ENCODE measurements around the gene LMNB1. TPM values are rescaled to one million over a fixed set of nuclear protein-coding genes. Genes with fewer than 3 reads are reported as not detected.
"Not testable (repeated sequence)": the region's sequence is repeated elsewhere in the genome, so short reads cannot be mapped to it uniquely, and the experiment has no call there.

LMNB1 gene, protein sequence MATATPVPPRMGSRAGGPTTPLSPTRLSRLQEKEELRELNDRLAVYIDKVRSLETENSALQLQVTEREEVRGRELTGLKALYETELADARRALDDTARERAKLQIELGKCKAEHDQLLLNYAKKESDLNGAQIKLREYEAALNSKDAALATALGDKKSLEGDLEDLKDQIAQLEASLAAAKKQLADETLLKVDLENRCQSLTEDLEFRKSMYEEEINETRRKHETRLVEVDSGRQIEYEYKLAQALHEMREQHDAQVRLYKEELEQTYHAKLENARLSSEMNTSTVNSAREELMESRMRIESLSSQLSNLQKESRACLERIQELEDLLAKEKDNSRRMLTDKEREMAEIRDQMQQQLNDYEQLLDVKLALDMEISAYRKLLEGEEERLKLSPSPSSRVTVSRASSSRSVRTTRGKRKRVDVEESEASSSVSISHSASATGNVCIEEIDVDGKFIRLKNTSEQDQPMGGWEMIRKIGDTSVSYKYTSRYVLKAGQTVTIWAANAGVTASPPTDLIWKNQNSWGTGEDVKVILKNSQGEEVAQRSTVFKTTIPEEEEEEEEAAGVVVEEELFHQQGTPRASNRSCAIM
- 10 to 100 TPM in 11 of 12 donors, not detected in 1; 33.8 to 77.4 (median 47.5) TPM for polyA plus RNA-seq (ENCODE audit: insufficient read length in 12 of 12)
- long read RNA-seq, donor 1, partial matches to known transcripts: 6 of 10 reads
- long read RNA-seq, donor 1, other reads (novel, unspliced or antisense): 0 of 10 reads
- long read RNA-seq, donor 2, transcript LMNB1-201 (11 exons, 2,878 nt): major isoform, 13 of 14 reads
- long read RNA-seq, donor 2, partial matches to known transcripts: 0 of 14 reads
- long read RNA-seq, donor 2, other reads (novel, unspliced or antisense): 0 of 14 reads
- long read RNA-seq, donor 3, partial matches to known transcripts: 0 of 4 reads
- long read RNA-seq, donor 3, other reads (novel, unspliced or antisense): 0 of 4 reads
- long read RNA-seq, donor 4, partial matches to known transcripts: 0 of 3 reads
- long read RNA-seq, donor 4, other reads (novel, unspliced or antisense): 0 of 3 reads
- long read RNA-seq, donor 5, transcript LMNB1-201 (11 exons, 2,878 nt): major isoform, 8 of 19 reads
- long read RNA-seq, donor 5, partial matches to known transcripts: 9 of 19 reads
- long read RNA-seq, donor 5, other reads (novel, unspliced or antisense): 0 of 19 reads
- long read RNA-seq, donor 6, partial matches to known transcripts: 0 of 4 reads
- long read RNA-seq, donor 6, other reads (novel, unspliced or antisense): 0 of 4 reads
- long read RNA-seq, donor 7, partial matches to known transcripts: 0 of 2 reads
- long read RNA-seq, donor 7, other reads (novel, unspliced or antisense): 0 of 2 reads
- long read RNA-seq, donor 8, transcript LMNB1-201 (11 exons, 2,878 nt): major isoform, 6 of 20 reads
- long read RNA-seq, donor 8, partial matches to known transcripts: 13 of 20 reads
- long read RNA-seq, donor 8, other reads (novel, unspliced or antisense): 0 of 20 reads
- long read RNA-seq, donor 9, partial matches to known transcripts: 0 of 5 reads
- long read RNA-seq, donor 9, other reads (novel, unspliced or antisense): 0 of 5 reads
- long read RNA-seq, donor 10, transcript LMNB1-201 (11 exons, 2,878 nt): major isoform, 6 of 7 reads
- long read RNA-seq, donor 10, partial matches to known transcripts: 0 of 7 reads
- long read RNA-seq, donor 10, other reads (novel, unspliced or antisense): 0 of 7 reads
- long read RNA-seq, donor 11, transcript LMNB1-201 (11 exons, 2,878 nt): major isoform, 5 of 18 reads
- long read RNA-seq, donor 11, partial matches to known transcripts: 13 of 18 reads
- long read RNA-seq, donor 11, other reads (novel, unspliced or antisense): 0 of 18 reads

DNA sequence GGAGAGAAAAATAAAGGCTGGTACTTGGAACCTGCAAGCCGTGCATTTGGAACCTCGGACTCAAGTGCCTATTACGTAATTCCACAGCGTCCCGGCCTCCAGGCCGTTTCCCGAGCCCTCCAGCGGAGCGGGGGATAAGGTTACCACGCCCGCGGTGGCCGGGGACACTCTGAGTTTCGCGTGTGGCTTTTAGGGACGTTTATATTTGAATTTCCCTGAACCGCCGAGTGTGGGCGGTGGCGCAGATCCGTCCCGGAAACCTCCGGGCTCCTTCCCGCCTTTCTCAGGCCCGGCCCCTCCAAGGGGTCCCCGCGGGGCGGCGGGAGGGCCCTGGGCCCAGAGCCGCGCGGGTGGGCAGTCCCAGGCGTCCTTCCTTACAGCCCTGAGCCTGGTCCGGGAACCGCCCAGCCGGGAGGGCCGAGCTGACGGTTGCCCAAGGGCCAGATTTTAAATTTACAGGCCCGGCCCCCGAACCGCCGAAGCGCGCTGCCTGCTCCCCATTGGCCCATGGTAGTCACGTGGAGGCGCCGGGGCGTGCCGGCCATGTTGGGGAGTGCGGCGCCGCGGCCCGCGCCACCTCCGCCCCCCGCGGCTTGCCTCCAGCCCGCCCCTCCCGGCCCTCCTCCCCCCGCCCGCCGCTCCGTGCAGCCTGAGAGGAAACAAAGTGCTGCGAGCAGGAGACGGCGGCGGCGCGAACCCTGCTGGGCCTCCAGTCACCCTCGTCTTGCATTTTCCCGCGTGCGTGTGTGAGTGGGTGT is at the start of gene LMNB1:
Gene LMNB1, plus strand, starts transcription at position 638 of the 758 bp plus-strand sequence. CDS start 373 bp downstream, outside the sequence.
- peak; percentile 95 for DNase-seq

DNA sequence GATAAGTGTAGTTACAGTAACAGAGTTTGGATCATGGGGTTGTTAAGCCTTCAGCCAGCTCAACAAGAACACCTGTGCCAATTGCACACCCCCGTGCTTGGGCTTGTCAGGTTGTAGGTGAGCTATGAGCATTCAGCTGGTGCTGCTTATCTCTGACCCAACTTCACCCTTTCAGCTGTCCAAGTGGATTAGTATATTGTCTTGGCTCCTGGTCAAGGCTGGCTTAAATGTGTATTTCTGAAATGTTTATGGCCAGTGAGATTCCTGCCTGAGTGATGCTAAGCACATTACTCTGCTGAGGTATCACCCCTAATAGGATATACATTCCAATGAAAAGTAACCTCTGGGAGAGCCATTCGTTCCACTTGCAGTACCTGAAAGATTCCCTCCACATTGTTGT is 44.2 kb upstream of the LMNB1 start:
- no peak for DNase-seq

DNA sequence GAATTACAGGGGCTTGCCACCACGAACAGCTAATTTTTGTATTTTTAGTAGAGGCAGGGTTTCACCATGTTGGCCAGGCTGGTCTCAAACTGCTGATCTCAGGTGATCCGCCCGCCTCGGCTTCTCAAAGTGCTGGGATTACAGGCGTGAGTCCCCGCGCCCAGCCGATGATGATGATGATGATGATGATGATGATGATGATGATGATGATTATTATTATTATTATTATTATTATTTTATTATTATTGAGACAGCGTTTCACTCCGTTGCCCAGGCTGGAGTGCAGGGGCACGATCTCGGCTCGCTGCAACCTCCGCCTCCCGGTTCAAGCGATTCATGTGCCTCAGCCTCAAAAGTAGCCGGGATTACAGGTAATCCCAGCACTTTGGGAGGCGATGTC is 42.4 kb upstream of the LMNB1 start:
- not testable (repeated sequence) for DNase-seq

DNA sequence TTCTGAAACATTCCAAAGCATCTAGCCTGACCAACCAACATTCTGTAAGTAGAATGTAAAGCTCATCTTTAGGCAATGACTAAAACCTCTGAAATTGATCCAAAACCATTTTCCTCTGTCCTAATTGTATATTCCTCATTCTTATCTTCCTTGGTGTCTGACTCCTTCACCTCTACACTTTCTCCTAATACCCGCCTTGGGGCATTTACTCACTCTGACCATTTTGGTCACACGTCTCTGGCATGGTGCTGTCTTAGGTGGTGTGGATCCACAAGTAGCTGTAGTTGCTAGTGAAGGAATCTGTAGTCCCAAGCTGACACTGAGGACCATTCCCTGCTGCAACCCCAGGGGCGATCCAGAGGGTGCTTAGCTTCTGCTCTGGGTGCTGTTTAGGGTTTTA is 40.8 kb upstream of the LMNB1 start:
- DNase-seq: no peak

DNA sequence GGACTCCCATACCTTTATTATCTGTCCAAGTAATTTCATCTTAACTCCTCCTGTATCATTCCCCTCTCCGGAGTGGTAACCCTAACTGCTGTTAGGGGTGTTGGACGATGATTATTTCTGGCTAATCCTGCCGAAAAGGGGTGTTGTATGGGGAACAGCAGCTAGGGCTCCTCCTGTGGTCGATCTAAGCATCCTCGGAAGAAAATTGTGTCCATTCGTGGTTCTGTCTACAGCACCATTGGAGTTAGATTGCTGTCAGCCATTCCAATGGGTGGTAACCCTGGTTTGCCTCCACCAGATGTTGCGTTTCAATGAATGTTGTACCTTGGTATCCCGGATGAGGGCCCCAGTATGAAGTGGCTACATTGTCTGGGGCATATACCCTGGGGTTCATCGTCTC is 35.6 kb upstream of the LMNB1 start:
- no peak for DNase-seq

DNA sequence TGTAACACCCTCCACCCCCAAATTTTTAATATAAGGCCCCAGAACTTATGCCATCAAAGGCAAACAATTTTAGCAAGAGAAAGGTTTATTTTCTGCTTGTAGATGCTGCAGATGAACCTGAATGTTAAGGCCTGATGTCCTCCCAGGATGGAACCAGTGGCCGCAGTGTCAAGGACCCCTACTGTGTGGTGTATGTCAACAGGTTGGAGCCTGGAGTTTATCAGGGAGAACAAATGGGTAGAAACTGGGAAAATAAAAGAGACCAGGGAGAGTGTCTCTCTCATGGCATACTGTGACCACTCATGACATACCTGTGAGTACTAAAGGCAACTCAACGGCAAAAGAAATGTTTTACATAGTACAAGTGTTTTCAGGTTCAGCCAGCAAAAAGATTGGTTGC is 34.5 kb upstream of the LMNB1 start:
- no peak for DNase-seq

DNA sequence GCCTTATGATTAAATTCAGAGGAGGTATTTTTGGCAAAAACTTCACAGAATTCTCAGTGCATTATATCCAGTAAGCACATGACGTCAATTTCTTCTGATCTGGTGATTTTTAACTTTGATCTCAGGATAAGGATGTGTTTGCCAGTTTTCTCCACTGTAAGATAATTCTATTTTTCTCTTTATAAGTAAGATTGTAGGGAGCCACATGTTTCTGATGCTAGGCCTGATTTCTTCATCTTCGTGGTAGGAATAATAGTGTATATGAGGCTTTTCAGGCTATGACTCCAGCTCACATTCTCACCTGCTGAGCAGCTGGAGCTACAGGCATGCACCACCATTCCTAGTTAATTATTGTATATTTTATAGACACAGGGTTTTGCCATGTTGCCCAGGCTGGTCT is 32.1 kb upstream of the LMNB1 start:
- no peak for DNase-seq

DNA sequence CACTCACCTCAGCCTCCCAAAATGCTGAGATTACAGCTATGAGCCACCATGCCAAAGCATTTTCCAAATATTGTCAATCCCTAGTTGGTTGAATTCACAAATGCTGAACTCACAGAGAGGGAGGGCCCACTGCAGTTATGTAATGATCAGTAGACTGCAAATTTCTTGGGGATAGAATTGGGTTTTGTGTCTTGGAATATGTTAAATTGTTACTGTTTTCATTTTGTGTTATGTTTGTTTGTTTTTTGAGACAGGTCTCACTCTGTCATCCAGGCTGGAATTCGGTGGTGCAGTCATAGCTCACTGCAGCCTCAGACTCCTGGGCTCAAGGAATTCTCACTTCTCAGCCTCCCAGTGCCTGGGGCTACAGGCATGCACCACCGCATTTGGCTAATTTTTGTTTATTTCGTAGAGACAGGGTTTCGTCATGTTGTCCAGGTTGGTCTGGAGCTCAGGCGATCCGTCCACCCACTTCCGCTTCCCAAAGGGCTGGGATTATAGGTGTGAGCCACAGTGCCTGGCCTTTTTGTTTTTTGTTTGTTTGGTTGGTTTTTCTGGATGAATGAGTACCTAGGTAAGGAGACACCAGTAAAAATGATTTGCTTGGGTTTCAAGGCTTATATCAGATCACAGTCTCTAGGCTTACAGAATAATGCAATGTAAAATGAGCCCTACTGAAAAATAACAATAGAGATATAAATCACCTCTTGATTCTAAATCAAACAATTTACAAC is 31.5 kb upstream of the LMNB1 start:
- DNase-seq: no peak

DNA sequence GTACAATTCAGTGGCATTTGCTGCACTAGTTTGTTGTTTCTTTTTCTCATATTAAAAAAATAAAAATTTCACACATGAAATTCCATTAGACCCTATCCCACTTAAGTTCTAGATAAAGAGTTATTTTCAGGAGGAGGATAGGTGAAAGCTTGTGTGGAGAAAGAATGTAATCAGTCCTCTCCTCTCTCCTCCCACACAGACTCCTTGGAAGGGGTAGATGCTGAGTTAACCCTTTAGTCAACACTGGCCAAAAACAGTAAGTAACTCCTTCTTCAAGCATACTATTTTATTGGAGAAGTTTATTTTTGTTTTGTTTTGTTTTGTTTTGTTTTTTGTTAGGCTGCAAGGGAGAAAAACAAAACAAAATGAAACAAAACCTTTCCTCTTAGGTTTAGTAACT is 30.6 kb upstream of the LMNB1 start:
- no peak for DNase-seq

DNA sequence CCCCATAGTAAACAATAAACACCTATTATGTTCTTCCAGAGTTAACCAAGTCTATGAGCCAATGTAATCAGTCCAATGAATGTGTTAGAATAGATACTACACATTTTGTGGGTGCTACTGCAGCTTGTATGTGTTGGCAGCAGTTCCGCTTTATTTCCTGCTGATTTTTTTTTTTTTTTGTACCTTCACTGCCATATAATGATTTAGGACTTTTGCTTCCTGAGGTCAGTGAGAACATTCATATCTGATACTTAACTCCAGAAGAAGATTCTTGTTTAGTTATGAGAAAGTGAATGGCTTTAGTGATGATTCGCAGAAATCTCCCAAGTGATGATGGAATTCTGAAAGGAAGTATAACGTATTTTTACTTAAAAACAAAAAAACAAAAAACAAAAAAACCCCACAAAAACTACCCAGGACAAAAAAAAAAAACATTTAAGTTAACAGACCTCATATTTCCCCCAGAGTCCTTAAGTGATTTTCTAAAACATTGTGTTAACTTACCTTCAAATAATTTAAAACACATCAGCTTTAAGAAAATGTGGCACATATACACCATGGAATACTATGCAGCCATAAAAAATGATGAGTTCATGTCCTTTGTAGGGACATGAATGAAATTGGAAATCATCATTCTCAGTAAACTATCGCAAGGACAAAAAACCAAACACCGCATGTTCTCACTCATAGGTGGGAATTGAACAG is 24.7 kb upstream of the LMNB1 start:
- DNase-seq: no peak

DNA sequence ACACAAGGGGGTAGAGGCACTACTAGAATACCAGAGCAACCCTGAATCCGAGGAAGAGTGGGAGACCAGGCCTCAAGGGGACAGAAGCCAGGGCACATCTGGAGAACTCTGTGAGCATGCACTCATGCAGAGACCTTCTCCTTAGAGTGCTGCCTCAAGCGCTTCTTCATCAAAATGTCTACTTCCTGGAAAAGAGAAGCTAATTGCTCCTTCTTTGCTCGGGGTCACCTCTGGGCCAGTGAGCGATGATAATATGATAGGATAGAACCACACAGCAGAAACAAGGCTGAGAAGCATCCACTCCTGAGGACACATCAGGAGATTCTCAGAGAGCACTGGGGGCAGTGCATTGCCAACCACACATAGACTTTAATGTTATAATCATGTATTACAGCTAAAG is 23.7 kb upstream of the LMNB1 start:
- no peak for DNase-seq

DNA sequence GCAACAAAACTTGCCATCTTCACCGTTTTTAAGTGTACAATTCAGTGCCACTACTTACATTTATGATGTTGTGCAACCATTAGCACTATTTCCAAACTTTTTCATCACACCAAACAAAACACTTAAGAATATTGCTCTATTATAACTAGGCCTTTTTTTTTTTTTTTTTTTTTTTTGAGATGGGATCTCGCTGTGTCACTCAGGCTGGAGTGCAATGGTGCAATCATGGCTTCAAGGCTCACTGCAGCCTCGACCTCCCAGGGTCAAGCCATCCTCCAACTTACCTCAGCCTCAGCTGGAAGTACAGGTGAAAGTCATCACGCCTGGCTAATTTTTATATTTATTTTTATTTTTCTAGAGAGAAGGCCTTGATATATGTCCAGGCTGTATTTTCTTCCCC is 22.3 kb upstream of the LMNB1 start:
- DNase-seq: no peak

DNA sequence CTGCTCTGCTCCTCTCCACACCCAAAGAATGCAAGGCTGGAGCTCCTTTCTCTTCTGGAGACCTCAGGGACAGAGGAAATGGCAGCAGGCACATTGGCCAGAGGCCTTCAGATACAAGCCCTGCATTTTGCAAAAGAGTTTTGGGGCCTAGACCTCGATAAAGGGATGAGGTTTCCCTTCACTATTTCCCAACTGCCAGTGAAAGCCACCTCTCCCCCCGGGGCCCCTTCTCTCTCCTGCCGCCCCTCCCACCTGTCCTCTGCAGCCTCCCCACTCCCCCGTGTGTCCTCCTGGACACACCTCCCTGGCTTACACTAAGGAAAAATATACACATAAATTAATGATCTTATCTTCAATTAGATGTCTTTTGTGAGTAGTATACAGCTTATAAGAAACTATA is 21.3 kb upstream of the LMNB1 start:
- no peak for DNase-seq

DNA sequence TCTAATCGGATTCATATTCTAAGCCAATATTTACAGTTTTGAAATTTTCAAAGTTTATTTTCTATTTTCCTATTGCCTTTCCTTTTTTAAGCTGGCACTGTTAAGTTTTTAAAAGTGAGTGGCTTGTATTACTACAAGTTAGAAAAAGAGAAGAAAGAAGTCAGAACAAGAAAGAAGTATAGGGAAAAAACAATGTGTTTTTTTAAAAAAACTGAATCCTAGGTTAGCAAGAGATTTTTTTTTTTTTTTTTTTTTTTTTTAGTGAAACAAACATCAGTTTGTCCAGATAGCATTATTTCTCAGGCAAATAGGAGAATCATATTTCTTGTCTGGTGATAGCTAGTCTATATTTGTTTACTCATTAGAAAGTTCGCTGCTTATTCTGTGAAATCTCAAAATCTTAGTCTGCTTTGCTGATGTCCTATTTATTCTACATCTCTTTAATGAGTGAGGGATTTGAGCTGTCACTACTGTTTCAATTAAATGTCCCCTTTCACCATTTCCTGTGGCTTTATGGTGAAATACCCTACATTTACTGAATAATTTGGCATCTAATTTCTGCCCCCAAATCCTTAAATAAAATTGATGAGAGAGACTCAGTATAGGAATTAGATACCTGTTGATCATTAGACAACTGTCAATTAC is 19.1 kb upstream of the LMNB1 start:
- no peak for DNase-seq

DNA sequence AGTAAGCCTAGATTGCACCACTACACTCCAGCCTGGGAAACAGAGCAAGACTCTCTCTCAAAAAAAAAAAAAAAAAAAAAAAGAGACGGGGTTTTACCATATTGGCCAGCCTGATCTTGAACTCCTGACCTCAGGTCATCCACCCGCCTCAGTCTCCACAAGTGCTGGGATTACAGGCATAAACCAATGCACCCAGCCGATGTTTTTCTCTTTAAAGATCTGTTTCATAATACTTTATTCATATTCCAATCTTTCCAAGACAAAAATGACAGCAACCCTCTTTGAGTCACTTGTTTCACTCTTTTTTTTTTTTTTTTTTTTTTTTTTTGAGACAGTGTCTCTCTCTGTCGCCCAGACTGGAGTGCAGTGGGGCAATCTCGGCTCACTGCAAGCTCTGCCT is 13.6 kb upstream of the LMNB1 start:
- no peak for DNase-seq

DNA sequence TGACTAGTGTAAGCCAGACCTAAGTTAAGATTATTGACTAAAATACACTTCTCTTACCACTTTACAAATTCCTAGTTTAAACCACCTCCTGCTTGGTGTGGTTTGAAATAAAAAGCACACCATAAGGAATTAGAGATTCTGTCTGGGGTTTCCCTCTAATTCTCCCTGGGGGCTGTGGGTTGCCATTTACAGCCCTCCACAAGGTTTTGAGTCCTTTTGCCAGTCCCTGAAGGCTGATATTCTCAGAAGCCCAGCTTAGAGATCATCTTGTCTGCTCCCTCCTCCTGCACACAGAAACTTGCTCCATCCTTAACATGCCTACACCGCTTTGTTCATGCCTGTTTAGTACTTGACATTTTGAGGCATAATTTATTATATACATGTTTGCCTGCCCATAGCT is 7.2 kb upstream of the LMNB1 start:
- no peak for DNase-seq

DNA sequence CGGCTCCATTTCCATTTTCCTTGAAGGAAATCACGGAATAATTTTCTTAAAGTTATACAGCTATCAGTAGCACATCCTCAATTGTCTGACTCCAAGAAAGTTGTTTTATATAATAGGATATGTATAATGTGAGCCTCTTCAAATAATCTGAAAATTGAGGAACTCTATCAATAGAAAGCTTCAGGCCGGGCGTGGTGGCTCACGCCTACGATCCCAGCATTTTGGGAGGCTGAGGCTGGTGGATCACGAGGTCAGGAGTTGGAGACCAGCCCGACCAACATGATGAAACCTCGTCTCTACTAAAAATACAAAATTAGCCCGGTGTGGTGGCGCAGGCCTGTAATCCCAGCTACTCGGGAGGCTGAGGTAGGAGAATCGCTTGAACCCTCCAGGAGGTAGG is 3.4 kb upstream of the LMNB1 start:
- DNase-seq: not testable (repeated sequence)

DNA sequence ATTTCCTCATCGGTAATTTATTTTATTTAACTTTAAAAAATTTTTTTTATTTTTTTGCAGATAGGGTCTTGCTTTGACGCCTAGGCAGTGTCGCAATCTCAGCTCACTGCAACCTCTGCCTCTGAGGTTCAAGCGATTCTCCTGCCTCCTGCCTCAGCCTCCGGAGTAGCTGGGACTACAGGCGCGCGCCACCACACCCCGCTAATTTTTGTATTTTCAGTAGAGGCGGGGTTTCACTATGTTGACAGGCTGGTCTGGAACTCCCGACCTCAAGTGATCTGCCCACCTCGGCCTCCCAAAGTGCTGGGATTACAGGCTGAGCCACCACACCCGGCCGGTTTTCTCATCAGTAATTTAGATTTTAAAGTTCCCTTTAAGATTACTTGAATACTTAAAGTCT is 2.3 kb upstream of the LMNB1 start:
- not testable (repeated sequence) for DNase-seq

Data from muscle of arm (tissue), 14 donors.